ENCODE measurements around the gene CCDC146. TPM values are rescaled to one million over a fixed set of nuclear protein-coding genes. Genes with fewer than 3 reads are reported as not detected.
A peak's percentile ranks its signal among the peaks of the same experiment; 100 is the strongest.

CCDC146 gene
- total RNA-seq, 1 experiment from 2014 or later = 4.7 TPM

DNA sequence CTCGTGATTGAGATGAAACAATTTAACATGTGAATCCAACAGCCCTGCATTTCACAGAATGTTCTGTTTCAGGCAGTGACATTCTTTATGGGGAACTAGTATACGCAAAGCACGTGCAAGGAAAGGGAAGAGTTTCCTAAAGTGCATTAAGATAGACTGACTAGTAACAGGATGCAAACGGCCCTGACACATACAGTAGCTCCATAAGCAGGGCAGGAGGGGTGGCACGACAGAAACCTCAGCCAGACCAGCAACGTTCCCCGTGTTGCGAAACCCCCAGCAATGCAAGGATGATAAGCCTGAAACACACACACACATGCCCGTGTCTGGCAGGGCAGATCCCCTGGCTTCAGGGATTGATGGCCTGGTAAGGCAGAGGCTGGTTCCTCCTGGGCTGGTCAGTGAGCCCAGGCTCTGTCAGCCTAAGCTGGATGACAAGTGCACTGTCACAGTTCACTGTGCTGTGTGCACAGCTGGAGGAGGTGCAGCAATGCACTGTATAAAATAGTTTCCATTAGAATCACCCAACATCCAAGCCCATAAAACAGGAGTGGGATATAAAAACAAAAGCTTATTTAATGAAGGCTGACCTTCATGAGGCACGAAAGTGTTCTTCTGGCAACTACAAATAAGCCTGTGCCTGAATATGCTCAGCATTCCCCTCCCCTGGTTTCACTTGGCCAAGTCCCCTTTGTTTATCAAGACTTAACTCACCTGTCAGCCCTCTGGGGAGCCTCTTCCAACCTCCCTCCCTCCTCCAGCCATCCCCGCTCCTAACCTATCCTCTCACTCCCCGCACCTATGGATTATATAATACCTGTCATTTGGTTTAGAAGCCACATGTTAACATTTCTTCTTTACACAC, 204.9 kb downstream of the CCDC146 start:
- TF ChIP-seq EZH2 (IDR thresholded peaks at IDR 0.05; ENCODE audit: low read length, unreplicated experiment) (no peak), EZH2phosphoT487 (IDR thresholded peaks at IDR 0.05; ENCODE audit: borderline replicate concordance, low read length) (no peak)
- TF ChIP-seq, protein P1, sequence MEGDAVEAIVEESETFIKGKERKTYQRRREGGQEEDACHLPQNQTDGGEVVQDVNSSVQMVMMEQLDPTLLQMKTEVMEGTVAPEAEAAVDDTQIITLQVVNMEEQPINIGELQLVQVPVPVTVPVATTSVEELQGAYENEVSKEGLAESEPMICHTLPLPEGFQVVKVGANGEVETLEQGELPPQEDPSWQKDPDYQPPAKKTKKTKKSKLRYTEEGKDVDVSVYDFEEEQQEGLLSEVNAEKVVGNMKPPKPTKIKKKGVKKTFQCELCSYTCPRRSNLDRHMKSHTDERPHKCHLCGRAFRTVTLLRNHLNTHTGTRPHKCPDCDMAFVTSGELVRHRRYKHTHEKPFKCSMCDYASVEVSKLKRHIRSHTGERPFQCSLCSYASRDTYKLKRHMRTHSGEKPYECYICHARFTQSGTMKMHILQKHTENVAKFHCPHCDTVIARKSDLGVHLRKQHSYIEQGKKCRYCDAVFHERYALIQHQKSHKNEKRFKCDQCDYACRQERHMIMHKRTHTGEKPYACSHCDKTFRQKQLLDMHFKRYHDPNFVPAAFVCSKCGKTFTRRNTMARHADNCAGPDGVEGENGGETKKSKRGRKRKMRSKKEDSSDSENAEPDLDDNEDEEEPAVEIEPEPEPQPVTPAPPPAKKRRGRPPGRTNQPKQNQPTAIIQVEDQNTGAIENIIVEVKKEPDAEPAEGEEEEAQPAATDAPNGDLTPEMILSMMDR (conservative IDR thresholded peaks at IDR 0.05; ENCODE audit: low read depth, low read length) = no peak
- 0 out of 2 replicates have a peak overlapping the region, but pooled peaks have one; percentile 8 for H2AFZ ChIP-seq (ENCODE audit: low read length)

DNA sequence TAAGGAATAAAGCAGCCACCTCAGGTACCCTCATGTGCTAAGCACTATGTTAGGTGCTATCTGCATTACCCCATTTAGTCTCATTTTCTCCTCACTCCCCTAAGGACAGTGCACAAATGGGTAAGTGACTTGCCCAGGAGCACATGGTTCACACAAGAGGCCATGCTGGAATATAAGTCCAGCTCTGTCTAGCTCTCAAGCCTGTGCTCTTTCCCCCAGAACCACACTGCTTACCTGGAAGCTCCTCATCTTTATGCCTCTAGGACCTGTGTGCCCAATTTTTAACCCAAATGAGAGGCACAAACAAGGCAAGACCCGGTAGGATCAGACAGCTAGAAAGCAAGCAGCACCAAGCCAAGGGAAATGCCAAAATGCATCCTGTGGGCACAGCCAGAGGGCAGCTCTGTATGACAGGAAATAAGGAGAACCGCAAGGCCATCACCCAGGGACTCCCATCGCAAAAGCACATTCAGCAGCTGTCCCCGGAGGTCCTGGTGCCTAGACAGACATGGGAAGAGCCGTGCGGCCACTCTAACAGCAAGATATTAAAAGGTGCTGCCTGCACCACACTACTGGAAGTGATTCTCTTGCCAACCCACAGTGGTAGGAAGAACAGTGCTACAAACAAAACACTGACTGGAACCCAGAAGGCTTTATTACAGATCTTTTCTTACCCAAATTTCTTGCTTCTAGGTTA, 205.7 kb downstream of the CCDC146 start:
- Histone ChIP-seq H3K27me3 (ENCODE audit: low read length) (no peaks in the 10 kb centered on the region), H3K4me3 (ENCODE audit: low read length) (no peak overlapping the region), H3F3A (ENCODE audit: low read length, unreplicated experiment) (no peaks in the 10 kb centered on the region), H3K79me2 (ENCODE audit: low read length) (no peaks in the 10 kb centered on the region), H3K27ac (ENCODE audit: low read length) (peak overlapping the region; percentile 40), H3K4me2 (ENCODE audit: low read length) (peak overlapping the region; percentile 69), H4K20me1 (ENCODE audit: low read length) (no peaks in the 10 kb centered on the region), H2AFZ (ENCODE audit: low read length) (peak overlapping the region; percentile 17; the same call in 1 of the 2 replicates), H3K36me3 (ENCODE audit: low read depth, low read length) (no peaks in the 10 kb centered on the region), H3K9me3 (ENCODE audit: low read length) (no peaks in the 10 kb centered on the region), H3K9me2 (replicated peaks; ENCODE audit: low read length) (no peaks in the 10 kb centered on the region), H3K9ac (ENCODE audit: low read length) (peak overlapping the region; percentile 10; the same call in 1 of the 2 replicates), H3K4me1 (ENCODE audit: insufficient read depth, low read length) (peaks cover 59% of the 10 kb centered on the region)
- ChIA-PET POLR2A (ENCODE audit: unreplicated experiment) (interaction anchor here (0.6 to 0.9 kb wide), 2 partner anchors 206 to 259 kb away, joined by 3 to 8 read pairs; partner anchors contain the start of gene CCDC146), CTCF (no interaction called here)
- intact Hi-C loops (cut with micrococcal nuclease) = loop anchor here (1.0 kb wide), 1 partner anchor 19 kb away; no protein-coding TSS in a partner anchor
- ATAC-seq = no peak
- DNase-seq = peak; percentile 23
- no TSS peak for BruUV-seq (replicated peaks)
- TF ChIP-seq EZH2phosphoT487 (IDR thresholded peaks at IDR 0.05; ENCODE audit: borderline replicate concordance, low read length) (no peak), EZH2 (IDR thresholded peaks at IDR 0.05; ENCODE audit: low read length, unreplicated experiment) (no peak)
- TF ChIP-seq, protein P1 (conservative IDR thresholded peaks at IDR 0.05; ENCODE audit: low read depth, low read length) = no peak

More for the DNA sequence above, 204.9 kb downstream of the CCDC146 start:
- Histone ChIP-seq H3K9ac (ENCODE audit: low read length) (no peak overlapping the region), H4K20me1 (ENCODE audit: low read length) (no peaks in the 10 kb centered on the region), H3K36me3 (ENCODE audit: low read depth, low read length) (no peaks in the 10 kb centered on the region), H3K4me3 (ENCODE audit: low read length) (no peak overlapping the region), H3K9me2 (replicated peaks; ENCODE audit: low read length) (no peaks in the 10 kb centered on the region), H3K27ac (ENCODE audit: low read length) (peak overlapping the region; percentile 40), H3K4me1 (ENCODE audit: insufficient read depth, low read length) (peaks cover 59% of the 10 kb centered on the region), H3K4me2 (ENCODE audit: low read length) (peak overlapping the region; percentile 69), H3K79me2 (ENCODE audit: low read length) (no peaks in the 10 kb centered on the region), H3K27me3 (ENCODE audit: low read length) (no peaks in the 10 kb centered on the region), H3F3A (ENCODE audit: low read length, unreplicated experiment) (no peaks in the 10 kb centered on the region), H3K9me3 (ENCODE audit: low read length) (no peaks in the 10 kb centered on the region)
- POLR2A ChIA-PET (ENCODE audit: unreplicated experiment) = interaction anchor here (0.9 kb wide), 1 partner anchor 205 kb away, joined by 3 read pairs; the partner anchor contains the start of gene CCDC146
- DNase-seq (peak; percentile 46), ATAC-seq (peak; percentile 51)
- CTCF ChIA-PET = no interaction called here
- BruUV-seq (replicated peaks) = no TSS peak
- intact Hi-C loops (cut with micrococcal nuclease) = no loop called here
